22Rv1 (cell line): ENCODE data around the gene UBN1.

Source experiments
- H3K27ac ChIP-seq: fragments of 450-650 bp; 2 replicates; pipeline ENCODE4 v1.5.1; 2017
- ZFX ChIP-seq: fragments of 450-650 bp; IDR thresholded peaks from 2 replicates; pipeline ENCODE4 v1.6.1; 2017; ENCODE audit warnings: antibody characterized with exemption, borderline replicate concordance
- TF ChIP-seq, protein P1 (sequence below): fragments of 450-650 bp; IDR thresholded peaks from 2 replicates; pipeline ENCODE4 v1.5.1; 2017; ENCODE audit warnings: mild to moderate bottlenecking

UBN1 gene

DNA sequence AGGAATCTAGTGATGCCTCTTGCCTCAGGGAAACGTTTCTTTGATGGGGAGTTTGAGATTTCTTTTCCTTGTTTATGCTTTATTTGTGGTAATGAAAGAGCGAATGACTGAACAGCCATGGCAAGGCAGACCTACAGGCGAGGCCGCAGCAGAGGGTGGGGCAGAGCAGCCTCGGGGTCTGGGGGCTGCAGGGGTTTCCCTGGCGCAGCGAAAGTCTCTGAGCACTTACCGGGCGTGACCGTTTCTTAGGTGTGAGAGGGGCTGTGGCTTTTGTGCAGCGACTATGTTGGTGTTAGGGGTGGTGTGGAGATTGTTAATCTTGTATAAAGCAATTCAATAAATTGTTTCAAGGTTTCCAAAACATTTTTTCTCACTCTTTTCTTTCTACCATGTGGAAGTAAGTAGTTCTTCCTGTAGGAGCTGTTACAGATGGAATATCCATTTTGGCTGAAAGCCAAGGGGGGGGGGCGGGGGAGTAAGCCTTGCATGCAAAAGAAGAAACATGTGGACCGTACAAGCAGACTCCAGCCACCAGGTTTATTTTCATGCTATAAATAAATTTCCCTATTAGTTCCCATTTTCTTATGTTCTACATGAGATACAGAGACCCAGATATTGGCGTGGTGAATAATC lies 34.8 kb downstream of the UBN1 start:
- H3K27ac ChIP-seq: no peak overlapping the region
- TF ChIP-seq, protein P1, sequence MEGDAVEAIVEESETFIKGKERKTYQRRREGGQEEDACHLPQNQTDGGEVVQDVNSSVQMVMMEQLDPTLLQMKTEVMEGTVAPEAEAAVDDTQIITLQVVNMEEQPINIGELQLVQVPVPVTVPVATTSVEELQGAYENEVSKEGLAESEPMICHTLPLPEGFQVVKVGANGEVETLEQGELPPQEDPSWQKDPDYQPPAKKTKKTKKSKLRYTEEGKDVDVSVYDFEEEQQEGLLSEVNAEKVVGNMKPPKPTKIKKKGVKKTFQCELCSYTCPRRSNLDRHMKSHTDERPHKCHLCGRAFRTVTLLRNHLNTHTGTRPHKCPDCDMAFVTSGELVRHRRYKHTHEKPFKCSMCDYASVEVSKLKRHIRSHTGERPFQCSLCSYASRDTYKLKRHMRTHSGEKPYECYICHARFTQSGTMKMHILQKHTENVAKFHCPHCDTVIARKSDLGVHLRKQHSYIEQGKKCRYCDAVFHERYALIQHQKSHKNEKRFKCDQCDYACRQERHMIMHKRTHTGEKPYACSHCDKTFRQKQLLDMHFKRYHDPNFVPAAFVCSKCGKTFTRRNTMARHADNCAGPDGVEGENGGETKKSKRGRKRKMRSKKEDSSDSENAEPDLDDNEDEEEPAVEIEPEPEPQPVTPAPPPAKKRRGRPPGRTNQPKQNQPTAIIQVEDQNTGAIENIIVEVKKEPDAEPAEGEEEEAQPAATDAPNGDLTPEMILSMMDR: no peak
- TF ChIP-seq ZFX: no peak

DNA sequence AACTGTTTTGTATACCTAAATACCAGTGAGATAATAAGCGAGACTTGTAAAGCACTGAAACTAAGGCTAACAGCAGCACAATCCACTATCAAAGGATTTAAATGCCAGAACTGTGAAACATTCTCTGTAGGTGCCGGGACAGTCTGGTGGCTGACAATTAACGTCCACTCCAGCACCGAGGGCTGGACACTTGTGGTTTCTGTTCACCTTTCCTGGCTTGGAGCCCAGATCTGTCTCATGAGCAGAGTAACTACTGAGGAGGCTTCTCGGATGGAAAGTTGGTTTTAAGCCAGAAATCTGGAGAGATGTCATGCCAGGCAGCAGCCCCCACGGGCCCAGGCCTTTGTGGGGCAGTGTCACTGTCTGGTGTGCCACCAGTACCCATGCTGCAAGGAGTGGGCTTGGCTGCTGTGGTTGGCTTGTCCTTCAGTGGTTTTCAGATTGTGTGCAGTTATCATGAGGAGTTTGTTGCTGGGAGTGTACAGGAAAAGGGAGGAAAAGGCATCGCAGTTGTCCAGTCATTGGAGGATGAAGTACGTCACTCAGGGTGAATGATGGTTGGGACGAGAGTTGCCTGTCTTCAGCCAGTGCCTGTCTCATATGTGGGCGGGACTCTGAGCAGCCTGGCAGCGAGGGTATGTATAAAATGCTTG lies 35.5 kb downstream of the UBN1 start:
- no peak overlapping the region for H3K27ac ChIP-seq
- TF ChIP-seq, protein P1: no peak
- TF ChIP-seq ZFX: no peak

DNA sequence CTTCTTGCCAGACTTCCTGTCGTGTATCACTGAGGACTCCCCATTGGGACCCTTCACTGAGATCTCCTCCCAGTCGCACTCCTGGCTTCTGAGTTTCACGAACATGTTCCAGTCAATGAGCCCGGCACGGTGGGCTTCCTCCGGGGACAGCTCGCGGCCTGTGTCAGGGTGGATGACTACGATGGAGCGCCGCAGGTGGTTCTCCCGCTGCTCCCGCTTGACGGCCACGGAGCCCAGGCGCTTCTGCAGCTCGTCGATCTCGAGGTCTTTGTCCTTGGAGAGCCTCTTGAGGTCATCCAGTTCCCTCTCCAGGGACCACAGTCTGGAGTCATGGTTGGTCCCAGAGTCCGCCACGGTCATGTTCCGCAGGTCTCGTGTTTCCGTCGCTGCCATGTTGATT lies 36.2 kb downstream of the UBN1 start:
- H3K27ac ChIP-seq: no peak overlapping the region
- TF ChIP-seq ZFX: no peak
- TF ChIP-seq, protein P1: no peak

DNA sequence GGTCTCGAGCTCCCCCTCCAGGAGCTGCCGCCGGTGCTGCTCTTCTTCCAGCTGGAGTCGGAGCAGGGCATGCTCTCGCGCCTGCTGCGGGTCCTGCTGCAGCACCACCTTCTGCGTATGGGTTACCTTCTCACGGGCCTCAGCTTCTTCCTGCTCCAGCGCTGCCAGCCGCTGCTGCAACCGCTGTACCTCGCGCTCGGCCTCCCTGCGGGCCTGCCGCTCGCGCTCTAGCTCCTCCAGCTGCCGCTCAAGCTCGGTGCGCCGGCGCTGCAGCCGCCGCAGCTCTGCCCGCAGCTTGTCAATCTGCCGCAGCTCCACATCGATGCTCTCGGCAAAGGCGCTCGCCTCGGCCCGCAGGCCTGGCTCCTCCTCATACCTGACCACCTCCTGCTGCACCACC lies 36.9 kb downstream of the UBN1 start:
- TF ChIP-seq, protein P1: no peak
- TF ChIP-seq ZFX: no peak
- H3K27ac ChIP-seq: no peak overlapping the region

DNA sequence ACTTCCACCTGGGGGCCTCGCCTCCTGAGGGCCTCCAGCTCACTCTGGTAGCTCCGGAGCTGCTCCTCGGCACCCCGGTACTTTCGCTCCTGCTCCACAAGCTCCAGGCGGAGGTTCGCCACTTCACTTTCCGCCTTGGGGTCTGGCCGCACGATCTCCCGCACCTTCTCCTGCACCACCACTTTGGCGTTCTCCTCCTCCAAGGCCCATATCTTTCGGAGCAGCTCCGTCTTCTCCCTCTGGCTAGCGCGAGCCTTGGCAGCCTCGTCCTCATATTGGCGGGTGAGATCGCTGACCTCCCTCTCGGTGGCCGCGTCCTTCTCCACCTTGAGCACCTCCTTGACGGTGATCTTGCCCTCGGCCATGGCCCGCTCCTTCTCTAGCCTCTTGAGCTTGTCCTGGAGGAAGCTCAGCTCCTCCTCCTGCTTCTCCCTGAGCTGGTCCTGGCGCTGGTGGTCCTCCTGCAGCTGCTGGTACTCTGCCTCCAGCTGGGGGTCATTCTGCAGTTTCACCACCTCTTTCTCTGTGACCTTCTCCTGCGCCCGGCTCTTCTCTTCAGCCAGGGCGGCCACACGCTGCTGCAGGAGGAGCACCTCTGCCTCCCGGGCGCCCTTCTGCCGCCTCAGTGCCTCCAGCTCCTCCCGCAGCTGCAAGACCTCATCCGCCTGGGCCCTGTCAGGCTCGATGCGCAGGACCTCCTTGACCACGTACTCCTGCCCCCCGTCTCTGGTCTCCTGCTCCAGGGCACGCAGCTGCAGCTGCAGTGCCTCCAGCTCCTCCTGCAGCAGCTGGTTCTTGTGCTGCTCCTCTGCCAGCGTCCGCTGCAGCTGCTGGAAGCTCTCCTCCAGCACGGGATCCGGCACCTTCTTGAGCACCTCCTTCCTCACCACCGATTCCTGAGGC lies 37.9 kb downstream of the UBN1 start:
- H3K27ac ChIP-seq: no peak overlapping the region
- no peak for TF ChIP-seq ZFX
- TF ChIP-seq, protein P1: no peak

DNA sequence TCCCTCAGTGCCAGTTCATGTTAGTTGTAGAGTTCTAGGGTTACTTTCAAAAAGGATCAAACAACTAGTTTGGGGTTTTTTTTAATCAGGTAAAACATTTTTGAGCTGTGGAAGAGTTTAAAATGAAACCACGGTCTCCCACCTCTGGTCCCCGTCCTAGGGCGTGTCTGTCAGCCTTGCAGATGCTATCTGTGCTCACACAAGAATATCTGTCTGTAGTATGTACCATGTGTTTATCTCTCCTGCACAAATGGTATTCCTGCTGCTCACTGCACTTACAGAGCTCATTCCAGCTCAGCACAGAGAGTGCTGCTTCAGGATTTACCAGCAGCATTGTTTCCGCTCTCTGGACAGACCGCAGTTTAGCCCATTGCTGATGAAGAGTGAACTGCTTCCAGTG lies 38.9 kb downstream of the UBN1 start:
- no peak for TF ChIP-seq ZFX
- TF ChIP-seq, protein P1: no peak
- H3K27ac ChIP-seq: no peak overlapping the region
